ENCODE results near the gene PSD. TPM values are rescaled to one million over a fixed set of nuclear protein-coding genes. Genes with fewer than 3 reads are reported as not detected.

Gene PSD
- total and polyA plus RNA-seq, 9 of the 15 experiments (the other 6 are each of a cell fraction or from before 2014, with no cell fraction given) = 0.11 to 1.7 (median 0.54) TPM; not detected in 2

DNA sequence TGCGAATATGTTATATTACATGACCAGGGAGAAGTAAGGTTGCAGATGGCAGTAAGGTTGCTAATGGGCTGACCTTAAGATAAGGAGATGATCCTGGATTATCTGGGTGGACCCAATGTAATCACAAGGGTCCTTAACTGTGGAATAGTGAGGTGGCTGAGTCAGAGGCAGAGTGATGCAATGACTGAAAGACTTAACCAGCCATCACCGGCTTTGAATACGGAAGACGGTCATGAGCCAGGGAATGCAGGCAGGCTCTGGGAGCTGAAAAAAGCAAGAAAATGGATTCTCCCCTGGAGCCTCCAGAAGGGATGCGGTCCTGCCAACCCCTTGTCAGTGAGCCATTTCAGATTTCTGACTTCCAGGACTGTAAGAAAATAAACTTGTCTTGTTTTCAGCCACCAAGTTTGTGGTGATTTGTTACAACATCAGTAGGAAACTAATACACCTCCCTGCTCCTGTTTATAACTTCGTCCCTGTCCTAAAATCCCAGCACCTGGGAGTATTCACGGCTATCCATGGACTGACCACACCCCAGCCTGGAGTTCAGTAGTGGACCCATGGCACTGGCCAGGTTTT is 37.4 kb upstream of the PSD start (continued):
- TF ChIP-seq, protein P1, sequence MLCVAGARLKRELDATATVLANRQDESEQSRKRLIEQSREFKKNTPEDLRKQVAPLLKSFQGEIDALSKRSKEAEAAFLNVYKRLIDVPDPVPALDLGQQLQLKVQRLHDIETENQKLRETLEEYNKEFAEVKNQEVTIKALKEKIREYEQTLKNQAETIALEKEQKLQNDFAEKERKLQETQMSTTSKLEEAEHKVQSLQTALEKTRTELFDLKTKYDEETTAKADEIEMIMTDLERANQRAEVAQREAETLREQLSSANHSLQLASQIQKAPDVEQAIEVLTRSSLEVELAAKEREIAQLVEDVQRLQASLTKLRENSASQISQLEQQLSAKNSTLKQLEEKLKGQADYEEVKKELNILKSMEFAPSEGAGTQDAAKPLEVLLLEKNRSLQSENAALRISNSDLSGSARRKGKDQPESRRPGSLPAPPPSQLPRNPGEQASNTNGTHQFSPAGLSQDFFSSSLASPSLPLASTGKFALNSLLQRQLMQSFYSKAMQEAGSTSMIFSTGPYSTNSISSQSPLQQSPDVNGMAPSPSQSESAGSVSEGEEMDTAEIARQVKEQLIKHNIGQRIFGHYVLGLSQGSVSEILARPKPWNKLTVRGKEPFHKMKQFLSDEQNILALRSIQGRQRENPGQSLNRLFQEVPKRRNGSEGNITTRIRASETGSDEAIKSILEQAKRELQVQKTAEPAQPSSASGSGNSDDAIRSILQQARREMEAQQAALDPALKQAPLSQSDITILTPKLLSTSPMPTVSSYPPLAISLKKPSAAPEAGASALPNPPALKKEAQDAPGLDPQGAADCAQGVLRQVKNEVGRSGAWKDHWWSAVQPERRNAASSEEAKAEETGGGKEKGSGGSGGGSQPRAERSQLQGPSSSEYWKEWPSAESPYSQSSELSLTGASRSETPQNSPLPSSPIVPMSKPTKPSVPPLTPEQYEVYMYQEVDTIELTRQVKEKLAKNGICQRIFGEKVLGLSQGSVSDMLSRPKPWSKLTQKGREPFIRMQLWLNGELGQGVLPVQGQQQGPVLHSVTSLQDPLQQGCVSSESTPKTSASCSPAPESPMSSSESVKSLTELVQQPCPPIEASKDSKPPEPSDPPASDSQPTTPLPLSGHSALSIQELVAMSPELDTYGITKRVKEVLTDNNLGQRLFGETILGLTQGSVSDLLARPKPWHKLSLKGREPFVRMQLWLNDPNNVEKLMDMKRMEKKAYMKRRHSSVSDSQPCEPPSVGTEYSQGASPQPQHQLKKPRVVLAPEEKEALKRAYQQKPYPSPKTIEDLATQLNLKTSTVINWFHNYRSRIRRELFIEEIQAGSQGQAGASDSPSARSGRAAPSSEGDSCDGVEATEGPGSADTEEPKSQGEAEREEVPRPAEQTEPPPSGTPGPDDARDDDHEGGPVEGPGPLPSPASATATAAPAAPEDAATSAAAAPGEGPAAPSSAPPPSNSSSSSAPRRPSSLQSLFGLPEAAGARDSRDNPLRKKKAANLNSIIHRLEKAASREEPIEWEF (CRISPR knock-in tag; IDR thresholded peaks at IDR 0.05) = 0 out of 2 replicates have a peak, but pooled peaks have one; percentile 59
- TF ChIP-seq ZNF695 (CRISPR knock-in tag; IDR thresholded peaks at IDR 0.05) (no peak), ZNF668 (CRISPR knock-in tag; IDR thresholded peaks at IDR 0.05) (0 out of 2 replicates have a peak, but pooled peaks have one; percentile 16), BACH1 (tag; IDR thresholded peaks at IDR 0.05) (peak; percentile 41; the same call in 1 of the 2 replicates), RBM34 (IDR thresholded peaks at IDR 0.05; ENCODE audit: borderline replicate concordance, insufficient read depth, low read length) (no peak), ZNF830 (CRISPR knock-in tag; IDR thresholded peaks at IDR 0.05) (no peak), ZC3H11A (IDR thresholded peaks at IDR 0.05; ENCODE audit: low read depth, low read length) (0 out of 2 replicates have a peak, but pooled peaks have one; percentile 37), ETS2 (tag; IDR thresholded peaks at IDR 0.05; ENCODE audit: borderline replicate concordance, poor library complexity, severe bottlenecking) (no peak), ZNF134 (CRISPR knock-in tag; conservative IDR thresholded peaks at IDR 0.05) (no peak), SRSF9 (IDR thresholded peaks at IDR 0.05; ENCODE audit: borderline replicate concordance, low read depth, low read length) (no peak), ZNF224 (CRISPR knock-in tag; IDR thresholded peaks at IDR 0.05) (no peak), ZNF140 (CRISPR knock-in tag; IDR thresholded peaks at IDR 0.05) (no peak), XRCC4 (IDR thresholded peaks at IDR 0.05; ENCODE audit: extremely low read depth, insufficient read depth, insufficient read length) (no peak), TCF7L2 (IDR thresholded peaks at IDR 0.05; ENCODE audit: low read depth, low read length) (no peak), SNIP1 (IDR thresholded peaks at IDR 0.05; ENCODE audit: low read depth) (no peak), CREM (IDR thresholded peaks at IDR 0.05; ENCODE audit: low read depth) (peak; percentile 52), MTA2 (IDR thresholded peaks at IDR 0.05; ENCODE audit: low read depth) (0 out of 2 replicates have a peak, but pooled peaks have one; percentile 30)
- TF ChIP-seq, protein P2, sequence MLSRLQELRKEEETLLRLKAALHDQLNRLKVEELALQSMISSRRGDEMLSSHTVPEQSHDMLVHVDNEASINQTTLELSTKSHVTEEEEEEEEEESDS (CRISPR knock-in tag; IDR thresholded peaks at IDR 0.05) = no peak
- TF ChIP-seq, protein P3, sequence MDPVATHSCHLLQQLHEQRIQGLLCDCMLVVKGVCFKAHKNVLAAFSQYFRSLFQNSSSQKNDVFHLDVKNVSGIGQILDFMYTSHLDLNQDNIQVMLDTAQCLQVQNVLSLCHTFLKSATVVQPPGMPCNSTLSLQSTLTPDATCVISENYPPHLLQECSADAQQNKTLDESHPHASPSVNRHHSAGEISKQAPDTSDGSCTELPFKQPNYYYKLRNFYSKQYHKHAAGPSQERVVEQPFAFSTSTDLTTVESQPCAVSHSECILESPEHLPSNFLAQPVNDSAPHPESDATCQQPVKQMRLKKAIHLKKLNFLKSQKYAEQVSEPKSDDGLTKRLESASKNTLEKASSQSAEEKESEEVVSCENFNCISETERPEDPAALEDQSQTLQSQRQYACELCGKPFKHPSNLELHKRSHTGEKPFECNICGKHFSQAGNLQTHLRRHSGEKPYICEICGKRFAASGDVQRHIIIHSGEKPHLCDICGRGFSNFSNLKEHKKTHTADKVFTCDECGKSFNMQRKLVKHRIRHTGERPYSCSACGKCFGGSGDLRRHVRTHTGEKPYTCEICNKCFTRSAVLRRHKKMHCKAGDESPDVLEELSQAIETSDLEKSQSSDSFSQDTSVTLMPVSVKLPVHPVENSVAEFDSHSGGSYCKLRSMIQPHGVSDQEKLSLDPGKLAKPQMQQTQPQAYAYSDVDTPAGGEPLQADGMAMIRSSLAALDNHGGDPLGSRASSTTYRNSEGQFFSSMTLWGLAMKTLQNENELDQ (CRISPR knock-in tag; IDR thresholded peaks at IDR 0.05; ENCODE audit: borderline replicate concordance) = no peak
- TF ChIP-seq, protein P4, sequence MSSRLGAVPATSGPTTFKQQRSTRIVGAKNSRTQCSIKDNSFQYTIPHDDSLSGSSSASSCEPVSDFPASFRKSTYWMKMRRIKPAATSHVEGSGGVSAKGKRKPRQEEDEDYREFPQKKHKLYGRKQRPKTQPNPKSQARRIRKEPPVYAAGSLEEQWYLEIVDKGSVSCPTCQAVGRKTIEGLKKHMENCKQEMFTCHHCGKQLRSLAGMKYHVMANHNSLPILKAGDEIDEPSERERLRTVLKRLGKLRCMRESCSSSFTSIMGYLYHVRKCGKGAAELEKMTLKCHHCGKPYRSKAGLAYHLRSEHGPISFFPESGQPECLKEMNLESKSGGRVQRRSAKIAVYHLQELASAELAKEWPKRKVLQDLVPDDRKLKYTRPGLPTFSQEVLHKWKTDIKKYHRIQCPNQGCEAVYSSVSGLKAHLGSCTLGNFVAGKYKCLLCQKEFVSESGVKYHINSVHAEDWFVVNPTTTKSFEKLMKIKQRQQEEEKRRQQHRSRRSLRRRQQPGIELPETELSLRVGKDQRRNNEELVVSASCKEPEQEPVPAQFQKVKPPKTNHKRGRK (tag; IDR thresholded peaks at IDR 0.05) = no peak
